ENCODE data around the gene FBN3.
"Not testable (repeated sequence)": the region's sequence is repeated elsewhere in the genome, so short reads cannot be mapped to it uniquely, and the experiment has no call there.

Gene FBN3

DNA sequence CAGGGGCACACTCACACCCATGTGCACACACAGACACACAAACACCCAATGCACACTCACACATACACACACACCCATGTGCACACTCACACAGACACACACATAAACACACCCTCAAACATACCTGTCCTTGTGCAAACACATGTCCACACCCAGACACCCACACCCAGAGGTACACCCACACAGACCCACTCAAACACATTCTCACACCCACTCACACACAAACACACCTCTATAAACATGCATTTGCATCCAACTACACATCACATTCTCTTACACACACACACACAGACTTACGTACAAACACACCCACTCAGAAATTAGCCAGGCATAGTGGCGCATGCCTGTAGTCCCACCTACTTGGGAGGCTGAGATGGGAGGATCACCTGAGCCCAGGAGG is 31.4 kb downstream of the FBN3 start:
- DNase-seq (ENCODE audit: low read depth), result no peak

DNA sequence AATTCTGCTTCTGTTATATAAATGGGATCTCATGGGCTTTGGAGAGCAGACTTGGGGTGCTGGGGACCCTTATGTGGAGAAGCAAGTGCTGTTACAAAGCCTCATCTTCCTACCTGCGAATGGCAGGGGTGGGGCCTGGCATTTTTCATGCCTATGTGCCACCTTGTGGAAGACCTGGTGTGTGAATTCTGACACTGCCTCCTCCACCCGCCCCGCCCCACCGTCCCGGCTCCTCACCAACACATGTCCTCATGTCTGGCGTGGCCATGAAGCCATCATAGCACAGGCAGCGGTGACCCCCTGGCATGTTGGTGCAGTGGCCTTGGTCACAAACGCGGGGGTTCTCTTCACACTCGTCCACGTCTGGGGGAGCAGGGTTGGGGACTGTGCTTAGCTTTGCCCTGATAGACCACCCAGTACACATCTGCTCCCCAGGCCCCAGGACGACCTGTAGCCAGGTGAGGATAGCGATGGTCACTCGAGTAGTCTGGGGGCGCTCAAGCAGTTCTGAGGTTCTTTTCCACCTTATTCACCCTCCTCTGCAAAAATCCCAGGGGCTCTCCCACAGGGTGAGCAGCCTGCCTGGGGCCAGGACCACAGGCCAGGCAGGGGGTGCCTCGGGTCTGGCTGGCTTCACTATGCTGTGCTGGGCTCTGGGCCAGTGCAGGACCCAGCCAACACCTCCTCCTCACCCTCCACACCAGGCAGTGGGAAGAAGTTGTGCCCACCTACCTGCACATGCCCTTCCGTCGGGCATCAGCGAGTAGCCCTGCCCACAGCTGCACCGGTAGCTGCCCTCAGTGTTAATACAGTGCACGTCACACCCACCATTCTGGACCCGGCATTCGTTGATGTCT is 32.7 kb downstream of the FBN3 start:
- DNase-seq (ENCODE audit: low read depth), result no peak

DNA sequence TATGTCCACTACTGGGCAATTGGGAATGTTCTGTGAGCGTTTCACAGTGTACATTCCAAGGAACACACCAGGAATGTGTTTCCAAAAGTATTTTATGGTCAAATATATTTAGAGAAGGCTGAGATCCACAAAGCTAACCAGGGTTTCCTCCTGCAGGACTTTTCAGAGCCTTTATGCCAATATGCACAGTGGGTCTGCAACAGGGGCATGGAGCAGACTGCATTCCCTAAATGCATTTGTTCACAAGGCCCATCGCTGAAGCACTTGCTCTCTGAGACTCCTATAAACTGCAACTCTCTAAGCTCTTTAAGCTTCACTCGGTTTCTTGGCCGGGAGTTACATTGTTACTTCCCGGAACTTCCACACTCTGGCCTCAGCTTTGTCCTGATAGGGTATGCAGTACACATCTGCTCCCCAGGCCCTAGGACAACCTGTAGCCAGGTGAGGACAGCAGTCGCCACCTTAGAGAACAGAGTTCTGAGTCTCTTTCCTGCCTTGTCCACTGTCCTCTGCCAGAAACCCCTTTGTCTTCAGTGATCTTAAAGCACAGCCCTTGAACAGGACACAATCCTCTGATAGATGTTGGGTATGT is 33.5 kb downstream of the FBN3 start:
- no peak for DNase-seq (ENCODE audit: low read depth)

DNA sequence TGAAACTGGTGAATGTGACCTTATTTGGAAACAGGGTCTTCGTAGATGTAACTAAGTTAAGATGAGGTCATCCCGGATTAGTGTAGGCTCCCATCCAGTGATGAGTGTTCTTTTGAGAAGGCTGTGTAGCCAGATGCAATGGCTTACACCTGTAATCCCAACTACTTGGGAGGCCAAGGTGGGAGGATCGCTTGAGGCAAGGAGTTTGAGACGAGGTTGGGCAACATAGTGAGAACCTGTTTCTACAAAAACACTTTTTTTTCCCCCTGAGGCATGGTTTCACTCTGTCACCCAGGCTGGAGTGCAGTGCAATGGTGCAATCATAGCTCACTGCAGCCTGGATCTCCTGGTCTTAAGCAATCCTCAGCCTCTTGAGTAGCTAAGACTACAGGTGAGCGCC is 36.4 kb downstream of the FBN3 start:
- no peak for DNase-seq (ENCODE audit: low read depth)

DNA sequence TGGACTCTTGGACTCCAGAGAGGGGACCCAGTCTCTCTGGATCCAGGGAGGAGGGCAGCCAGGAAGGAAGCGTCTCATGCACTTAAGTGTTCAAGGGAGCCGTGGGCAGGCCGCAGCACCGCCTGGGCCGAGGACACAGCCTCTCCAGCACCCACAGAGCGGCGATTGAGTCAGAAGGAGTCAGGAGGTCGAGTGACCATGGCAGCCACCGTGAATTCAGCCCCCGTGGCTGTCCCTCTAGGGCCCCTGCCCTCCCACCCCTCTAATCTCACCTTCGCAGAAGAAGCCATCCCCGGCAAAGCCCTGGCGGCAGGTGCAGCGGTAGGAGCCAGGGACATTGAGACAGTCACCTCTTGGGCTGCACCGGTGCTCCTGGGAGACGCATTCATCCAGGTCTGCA is 38.0 kb downstream of the FBN3 start:
- DNase-seq (ENCODE audit: low read depth), result no peak

DNA sequence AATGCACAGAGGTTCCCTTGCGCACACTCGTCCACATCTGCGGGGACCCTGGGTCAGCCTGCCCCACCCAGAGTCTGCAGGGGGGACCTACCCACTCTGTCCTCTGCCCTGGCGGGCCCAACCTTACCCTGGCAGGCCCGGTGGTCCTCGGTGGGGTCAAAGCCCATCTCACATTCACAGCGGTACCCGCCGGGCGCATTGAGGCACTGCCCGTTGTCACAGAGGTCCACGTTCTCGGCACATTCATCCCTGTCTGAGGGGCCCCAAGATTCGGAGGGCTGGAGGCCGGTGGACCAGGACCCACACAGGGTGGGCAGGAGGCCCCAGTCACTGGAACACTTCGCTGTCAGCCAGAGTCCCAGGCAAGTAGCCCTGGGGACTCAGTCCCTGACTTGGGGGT is 38.5 kb downstream of the FBN3 start:
- DNase-seq (ENCODE audit: low read depth), result no peak

DNA sequence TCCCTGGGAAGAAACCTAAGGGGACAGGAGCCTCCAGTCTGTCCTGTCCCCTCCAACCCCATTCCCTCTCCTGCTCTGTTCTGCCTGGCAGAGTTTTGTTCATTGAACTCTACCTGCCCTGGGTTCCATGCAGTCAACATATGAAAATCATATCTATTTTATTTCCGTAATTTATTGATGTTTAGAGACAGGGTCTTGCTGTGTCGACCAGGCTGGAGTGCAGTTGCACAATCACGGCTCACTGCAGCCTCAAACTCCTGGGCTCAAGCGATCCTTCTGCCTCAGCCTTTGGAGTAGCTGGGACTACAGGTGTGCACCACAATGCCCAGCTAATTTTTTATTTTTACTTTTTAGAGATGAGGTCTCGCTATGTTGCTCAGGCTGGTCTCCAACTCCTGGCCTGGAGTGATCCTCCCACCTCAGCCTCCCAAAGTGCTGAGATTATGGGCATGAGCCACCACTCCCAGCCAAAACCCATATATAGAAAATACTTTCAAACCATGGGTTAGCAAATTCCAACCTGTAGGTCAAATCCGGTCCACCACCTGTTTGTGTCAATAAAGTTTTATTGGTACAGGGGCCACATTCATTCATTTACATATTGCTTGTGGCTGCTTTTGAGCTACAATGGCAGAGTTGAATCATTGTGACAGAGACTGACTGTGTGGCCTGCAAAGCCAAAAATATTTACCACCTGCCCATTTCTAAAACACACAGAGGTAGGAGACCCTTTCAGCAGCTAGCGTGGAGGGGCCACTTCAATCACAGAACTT is 39.3 kb downstream of the FBN3 start:
- DNase-seq (ENCODE audit: low read depth), result no peak

DNA sequence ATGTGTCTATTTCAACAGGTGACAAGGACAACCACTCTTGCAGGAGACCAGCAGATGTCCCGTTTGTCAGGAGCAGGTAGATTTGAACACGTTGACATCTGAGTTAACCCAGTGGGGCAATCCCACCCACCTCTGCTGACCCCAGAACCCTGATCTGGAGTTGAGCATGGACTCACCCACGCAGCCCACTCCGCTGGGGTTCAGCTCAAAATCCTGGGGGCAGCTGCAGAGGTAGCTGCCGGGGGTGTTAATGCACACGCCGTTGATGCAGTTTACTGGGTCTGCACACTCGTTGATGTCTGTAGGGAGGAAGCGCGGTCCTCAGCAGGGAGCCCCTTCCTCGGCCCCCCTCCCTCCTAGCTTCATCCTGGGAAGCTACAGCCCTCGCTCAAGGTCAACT is 39.9 kb downstream of the FBN3 start:
- no peak for DNase-seq (ENCODE audit: low read depth)

DNA sequence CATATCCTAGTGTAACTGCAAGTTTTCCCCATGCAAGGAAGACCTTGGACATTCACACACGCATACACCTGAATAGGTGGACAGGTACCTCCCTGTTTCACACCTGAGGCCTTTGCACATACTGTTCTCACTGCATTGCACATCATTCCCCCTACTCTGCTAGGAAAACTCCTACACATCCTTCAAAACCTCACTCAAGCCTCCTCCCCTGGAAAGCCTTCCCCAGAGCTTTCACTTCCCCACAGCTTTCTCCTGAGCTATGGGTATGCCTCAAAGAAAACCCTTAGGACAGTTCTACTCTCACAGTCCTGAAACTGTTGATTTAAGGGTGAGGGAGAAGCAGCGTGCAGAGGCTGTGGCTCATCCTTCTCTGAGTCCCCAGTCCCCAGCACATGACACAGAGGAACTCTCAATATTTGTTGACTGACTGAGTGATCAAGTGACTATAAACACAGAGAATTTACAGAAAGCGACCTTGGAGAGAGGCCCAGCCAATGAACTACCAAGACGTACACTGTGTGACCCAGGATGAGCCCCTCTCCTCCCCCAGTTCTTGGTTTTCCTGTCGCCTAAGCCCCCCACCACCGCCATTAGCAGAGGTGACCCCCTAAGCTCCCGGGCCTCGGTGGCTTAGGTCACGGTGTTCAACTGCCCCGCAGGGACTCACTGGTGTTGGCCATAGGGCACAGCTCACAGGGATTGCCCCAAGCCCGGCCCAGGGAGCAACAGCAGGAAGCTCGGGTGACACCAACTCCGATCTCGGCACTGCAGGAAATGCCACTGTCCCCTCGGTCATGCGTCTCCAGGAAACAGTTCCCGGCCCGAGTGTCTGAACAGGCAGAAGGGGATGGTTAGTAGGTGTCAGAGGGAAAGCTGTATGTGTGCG is 40.6 kb downstream of the FBN3 start:
- DNase-seq (ENCODE audit: low read depth), result no peak

DNA sequence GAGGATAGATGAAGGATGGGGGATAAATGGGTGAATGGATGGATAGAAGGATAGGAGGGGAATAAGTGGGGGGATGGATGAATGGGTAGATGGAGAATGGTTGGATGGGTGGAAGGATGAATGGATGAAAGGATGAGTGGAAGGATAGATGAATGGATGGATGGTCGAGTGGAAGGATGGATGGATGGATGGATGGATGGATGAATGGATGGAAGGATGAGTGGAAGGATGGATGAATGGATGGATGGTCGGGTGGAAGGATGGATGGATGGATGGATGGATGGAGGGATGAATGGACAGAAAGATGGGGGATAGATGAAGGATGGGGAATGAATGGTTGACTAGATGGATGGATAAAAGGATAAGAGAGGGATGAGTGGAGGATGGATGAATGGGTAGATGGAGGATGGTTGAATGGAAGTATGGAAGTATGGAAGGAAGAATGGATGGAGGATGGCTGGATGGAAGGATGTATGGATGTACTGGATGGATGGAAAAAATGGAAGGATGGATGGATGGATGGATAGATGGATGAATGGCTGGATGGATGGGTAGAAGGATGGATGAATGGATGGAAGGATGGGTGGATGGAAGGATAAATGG is 42.0 kb downstream of the FBN3 start:
- no peak for DNase-seq (ENCODE audit: low read depth)

DNA sequence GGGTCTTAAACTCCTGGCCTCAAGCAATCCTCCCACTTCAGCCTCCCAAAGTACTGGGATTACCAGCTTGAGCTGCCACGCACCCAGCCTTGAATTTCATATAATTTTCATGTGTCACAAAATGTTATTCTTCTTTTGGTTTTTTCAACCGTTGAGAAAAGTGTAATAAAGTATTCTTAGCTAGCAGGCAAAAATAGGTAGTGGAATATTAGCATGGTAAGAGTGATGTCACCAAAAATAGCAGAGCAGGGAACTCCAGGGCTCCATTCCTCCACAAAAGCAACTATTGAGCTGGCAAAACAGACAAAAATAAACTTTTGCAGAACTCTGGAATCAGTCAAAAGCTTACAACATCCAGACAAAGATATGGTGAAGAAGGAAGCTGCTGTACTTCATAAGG is 43.9 kb downstream of the FBN3 start:
- DNase-seq (ENCODE audit: low read depth), result no peak

DNA sequence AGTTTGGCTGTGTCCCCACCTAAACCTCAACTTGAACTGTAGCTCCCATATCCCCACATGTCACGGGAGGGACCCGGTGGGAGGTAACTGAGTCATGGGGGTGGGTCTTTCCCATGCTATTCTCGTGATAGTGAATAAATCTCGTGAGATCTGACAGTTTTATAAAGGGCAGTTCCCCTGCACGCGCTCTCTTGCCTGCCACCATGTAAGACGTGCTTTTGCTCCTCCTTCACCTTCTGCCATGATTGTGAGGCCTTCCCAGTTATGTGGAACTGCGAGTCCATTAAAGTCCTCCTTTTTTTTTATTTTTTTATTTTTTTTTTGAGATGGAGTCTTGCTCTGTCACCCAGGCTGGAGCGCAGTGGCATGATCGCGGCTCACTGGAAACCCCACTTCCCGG is 47.5 kb downstream of the FBN3 start:
- DNase-seq (ENCODE audit: low read depth), result not testable (repeated sequence)

DNA sequence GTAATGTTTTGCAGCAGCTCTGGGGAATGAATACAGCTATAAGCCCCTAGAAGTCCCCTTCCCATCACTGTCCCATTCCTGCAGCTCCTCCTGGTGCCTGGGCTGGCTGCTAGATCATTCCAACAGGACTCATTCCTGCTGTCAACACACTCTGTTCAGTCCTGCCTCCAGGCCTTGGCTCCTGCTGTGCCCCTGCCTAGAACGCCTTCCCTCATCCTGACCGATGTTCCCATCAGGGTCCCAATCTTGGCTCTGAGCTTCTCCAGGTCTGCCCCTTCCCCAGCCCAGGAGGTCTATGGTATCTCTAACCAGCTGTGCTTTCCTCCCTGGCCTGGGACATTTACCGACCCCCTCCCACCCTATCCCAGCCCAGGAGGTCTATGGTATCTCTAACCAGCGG is 48.1 kb downstream of the FBN3 start:
- DNase-seq (ENCODE audit: low read depth), result no peak

DNA sequence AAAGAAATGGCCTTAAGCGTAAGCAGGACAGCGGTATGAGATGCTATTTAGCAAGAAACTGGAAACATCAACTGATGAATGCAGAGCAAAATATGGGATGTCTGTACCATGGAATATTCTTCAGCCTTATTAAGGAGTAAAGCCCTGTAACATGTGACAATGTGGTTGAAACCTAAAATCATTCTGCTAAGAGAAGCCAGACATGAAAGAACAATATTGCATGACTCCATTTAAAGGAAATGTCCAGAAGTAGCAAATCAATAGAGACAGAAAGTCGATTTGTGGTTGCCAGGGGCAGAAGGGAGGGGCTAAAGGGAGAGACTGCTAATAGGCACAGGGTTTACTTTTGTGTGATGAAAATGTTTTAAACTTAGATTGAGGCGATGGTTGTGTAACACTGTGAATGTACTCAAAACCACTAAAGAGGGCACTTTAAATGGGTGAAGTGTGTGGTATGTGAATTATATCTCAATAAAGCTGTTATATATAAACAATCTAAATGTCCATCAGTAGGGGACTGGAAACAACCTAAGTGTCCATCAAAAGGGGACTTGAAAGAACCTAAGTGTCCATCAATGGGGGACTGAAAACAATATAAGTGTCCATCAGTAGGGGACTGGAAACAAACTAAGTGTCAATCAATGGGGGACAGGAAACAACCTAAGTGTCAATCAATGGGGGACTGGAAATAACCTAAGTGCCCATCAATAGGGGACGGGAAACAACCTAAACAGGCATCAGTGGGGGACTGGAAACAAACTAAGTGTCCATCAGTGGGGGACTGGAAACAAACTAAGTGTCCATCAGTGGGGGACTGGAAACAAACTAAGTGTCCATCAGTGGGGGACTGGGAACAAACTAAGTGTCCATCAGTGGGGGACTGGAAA is 51.5 kb downstream of the FBN3 start:
- no peak for DNase-seq (ENCODE audit: low read depth)

DNA sequence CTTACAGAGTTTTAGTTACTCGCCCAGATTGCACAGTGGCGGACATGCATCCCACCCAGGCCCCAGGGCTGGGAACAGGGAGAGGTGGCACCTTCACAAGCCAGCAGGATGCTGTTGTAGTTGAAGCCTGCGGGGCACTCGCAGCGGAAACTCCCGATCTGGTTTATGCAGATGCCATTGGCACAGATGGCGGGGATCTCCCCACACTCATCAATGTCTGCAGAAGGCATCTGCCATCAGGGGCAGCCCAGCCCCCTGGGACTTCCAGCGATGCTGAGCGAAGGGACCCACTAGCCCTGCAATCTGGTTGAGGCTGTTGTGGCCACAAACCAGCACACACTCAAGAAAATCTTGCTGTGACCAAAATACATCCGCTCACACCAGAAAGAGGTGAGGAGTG is 52.2 kb downstream of the FBN3 start:
- no peak for DNase-seq (ENCODE audit: low read depth)

DNA sequence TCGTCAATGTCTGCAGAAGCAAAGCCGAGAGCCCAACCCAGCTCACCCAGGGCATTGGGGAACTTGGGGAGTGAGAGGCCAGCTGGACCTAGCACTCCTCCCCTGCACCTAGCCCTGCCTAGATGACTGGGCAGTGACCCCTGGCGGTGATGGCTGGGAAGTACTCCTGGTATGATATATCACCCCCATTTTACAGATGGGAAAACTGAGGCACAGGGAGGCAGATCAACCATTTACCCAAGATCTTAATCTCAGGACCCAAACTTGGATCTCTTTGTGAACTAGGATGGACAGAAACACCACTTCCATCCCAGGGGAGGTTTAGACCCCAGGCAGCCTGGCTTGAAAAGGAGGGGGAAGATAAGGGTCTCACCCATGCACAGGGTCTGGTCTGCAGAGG is 53.3 kb downstream of the FBN3 start:
- no peak for DNase-seq (ENCODE audit: low read depth)

DNA sequence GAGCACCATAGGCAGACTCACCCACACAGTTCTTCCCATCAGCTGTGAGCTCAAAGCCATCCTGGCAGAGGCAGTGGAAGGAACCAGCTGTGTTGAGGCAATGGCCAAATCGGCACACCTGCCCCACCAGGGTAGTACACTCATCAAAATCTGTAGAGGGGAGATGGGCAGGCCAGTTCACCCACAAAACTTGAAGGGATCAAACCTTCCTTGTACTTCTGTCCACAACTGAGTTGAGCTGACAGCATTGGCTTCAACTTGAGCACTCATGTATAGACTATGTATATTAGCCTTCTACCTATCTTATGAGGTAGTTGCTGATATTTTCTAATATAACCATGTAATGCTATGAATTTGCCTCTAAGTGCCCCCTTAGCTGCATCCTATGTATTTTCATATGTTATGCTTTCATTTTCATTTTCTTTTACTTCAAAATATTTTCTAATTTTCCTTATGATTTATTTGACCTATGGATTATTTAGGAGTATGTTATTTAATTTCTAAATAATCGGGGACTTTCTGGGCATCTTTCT is 54.0 kb downstream of the FBN3 start:
- DNase-seq (ENCODE audit: low read depth), result no peak

DNA sequence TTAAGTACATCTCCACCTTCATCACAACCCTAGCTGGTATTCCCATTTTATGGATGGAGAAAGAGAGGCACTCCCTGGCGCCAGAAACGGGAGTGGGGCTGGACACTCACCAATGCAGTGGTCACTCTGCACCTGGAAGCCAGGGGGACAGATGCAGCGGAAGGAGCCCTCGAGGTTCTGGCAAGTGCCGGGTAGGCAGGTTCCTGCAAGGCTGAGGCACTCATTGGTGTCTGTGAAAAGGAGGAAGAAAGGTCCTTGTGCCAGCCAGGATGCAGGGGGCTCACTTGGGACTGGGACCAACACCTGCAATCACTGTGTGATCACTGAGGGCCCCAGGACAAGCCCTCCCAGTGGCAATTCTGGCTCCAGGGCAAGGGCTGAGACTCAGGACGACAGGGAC is 55.1 kb downstream of the FBN3 start:
- no peak for DNase-seq (ENCODE audit: low read depth)

DNA sequence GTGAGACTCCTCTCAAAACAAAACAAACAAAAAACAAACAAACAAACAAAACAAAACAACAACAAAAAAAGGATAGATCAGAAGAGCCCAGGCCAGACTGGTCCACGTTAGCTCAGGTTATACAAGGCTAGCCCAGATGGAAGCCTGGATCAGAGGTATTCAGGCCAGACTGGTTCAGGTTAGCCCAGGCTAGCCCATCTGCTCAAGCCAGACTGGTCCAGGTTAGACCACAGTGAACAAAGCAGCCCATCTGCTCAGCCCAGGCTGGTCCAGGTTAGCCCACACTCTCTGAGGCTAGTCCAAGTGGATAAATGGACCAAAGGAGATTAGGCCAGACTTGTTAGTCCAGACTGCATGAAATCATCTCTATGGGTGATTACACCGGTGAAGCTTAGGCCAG is 55.7 kb downstream of the FBN3 start:
- DNase-seq (ENCODE audit: low read depth), result no peak

DNA sequence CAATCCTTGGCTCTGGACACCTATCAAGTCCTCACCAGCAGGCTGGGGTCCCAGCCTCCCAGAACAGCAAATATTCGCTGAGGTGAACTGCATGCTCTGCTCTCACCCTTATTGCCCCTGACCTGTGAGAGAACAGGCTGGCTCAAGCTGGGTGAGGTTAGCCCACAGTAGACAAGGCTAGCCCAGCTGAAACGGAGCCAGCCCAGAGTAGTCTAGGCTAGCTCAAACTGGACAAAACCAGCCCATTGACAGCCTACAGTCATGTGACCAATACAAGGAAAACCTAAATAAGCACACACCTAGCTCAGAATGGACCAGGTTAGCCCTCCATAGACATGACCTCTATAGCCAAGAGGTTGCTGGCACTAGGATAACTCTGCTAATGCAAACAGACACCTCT is 58.4 kb downstream of the FBN3 start:
- no peak for DNase-seq (ENCODE audit: low read depth)
